A673 (cell line): ENCODE data around the gene ENTPD8. TPM values are rescaled to one million over a fixed set of nuclear protein-coding genes. Genes with fewer than 3 reads are reported as not detected.

Source experiments
- BruUV-seq: library from RNA; stranded (reverse); fragments of 400-500 nt; replicated peaks from 2 replicates; lab custom pipeline; 2021; lab: Mats Ljungman, UMichigan
- CTCF ChIA-PET: fragments of 300-600 bp; sonication (Branson Sonifier 250); formaldehyde crosslinking; loops from one replicate; lab custom pipeline; 2022; ENCODE audit warnings: antibody characterized with exemption; lab: Charles Lee
- POLR2A ChIA-PET: fragments of 300-600 bp; sonication (Branson Sonifier 250); formaldehyde crosslinking; loops from one replicate; lab custom pipeline; 2022; ENCODE audit warnings: antibody characterized with exemption; ENCODE audit not compliant: low non-redundant PET; lab: Charles Lee
- DNase-seq: peaks from one replicate; pipeline ENCODE4 v3.0.0-alpha.2; 2015; ENCODE audit warnings: low spot score
- H3K27ac ChIP-seq: fragments of 200-600 bp; sonication (generic); 2 replicates; pipeline ENCODE4 v1.5.1; 2016; ENCODE audit warnings: mixed run types, low read depth, mild to moderate bottlenecking, mixed read lengths, antibody characterized with exemption, low read length; ENCODE audit not compliant: poor library complexity, severe bottlenecking
- H3K27me3 ChIP-seq: fragments of 200-600 bp; sonication (generic); replicated peaks from 2 replicates; pipeline ENCODE4 v1.6.1; 2017; ENCODE audit warnings: mixed run types, low read depth, mild to moderate bottlenecking, mixed read lengths, antibody characterized with exemption, low read length; ENCODE audit not compliant: insufficient read depth, poor library complexity
- H3K36me3 ChIP-seq: fragments of 200-600 bp; sonication (generic); 2 replicates; pipeline ENCODE4 v1.6.1; 2016; ENCODE audit warnings: mixed run types, mild to moderate bottlenecking, mixed read lengths, antibody characterized with exemption, low read length; ENCODE audit not compliant: insufficient read depth, poor library complexity, severe bottlenecking
- H3K4me1 ChIP-seq: fragments of 200-600 bp; sonication (generic); 2 replicates; pipeline ENCODE4 v1.6.1; 2017; ENCODE audit warnings: mixed run types, mild to moderate bottlenecking, mixed read lengths, antibody characterized with exemption, low read length; ENCODE audit not compliant: insufficient read depth, poor library complexity, severe bottlenecking
- H3K4me3 ChIP-seq: fragments of 200-600 bp; sonication (generic); 2 replicates; pipeline ENCODE4 v1.5.1; 2016; ENCODE audit warnings: low read depth, mixed run types, mild to moderate bottlenecking, mixed read lengths, low read length; ENCODE audit not compliant: poor library complexity, severe bottlenecking
- H3K9me3 ChIP-seq: fragments of 200-600 bp; sonication (generic); 2 replicates; pipeline ENCODE4 v1.6.1; 2016; ENCODE audit warnings: mixed run types, low read depth, mild to moderate bottlenecking, mixed read lengths, antibody characterized with exemption, low read length; ENCODE audit not compliant: poor library complexity, severe bottlenecking
- CTCF ChIP-seq: fragments of 300-800, 200-600 bp; sonication (generic); conservative IDR thresholded peaks from 2 replicates; pipeline ENCODE4 v1.5.1; 2017; ENCODE audit warnings: low read depth, mild to moderate bottlenecking, antibody characterized with exemption, low read length, moderate library complexity, mixed read lengths
- EZH2 ChIP-seq: fragments of 200-600 bp; sonication (generic); IDR thresholded peaks from 2 replicates; pipeline ENCODE4 v1.6.1; 2017; ENCODE audit warnings: borderline replicate concordance, low read depth, mild to moderate bottlenecking, mixed read lengths, antibody characterized with exemption, low read length; ENCODE audit not compliant: poor library complexity, severe bottlenecking
- intact Hi-C: fragments of 100-400 bp; cut with micrococcal nuclease; formaldehyde crosslinking; loops from one replicate; pipeline ENCODE4 v1.10.0; 2022; ENCODE audit not compliant: unreplicated experiment
- total RNA-seq: library from RNA; stranded (reverse); gene quantifications from 2 replicates; pipeline ENCODE4 v1.2.3, GENCODE V29; 2021

The ENTPD8 gene
- total RNA-seq, 1 experiment from 2014 or later = not detected

DNA sequence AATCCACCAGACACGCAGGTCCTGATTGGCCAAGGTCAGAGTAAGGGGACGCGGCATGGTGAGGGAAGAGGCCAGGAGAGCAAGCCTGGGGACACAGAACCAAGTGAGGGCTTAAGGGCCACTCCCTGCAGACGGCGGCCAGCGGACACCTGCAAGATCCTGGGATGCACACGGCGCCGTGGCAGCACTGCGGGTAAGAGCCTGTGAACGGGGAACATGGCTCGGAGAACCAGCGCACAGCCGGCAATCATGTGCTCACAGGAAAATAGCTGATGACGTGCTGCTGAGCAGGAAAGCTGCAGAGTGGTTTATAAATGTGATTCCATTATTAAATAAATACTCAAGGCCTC is 45.0 kb upstream of the ENTPD8 start:
- BruUV-seq = no TSS peak
- DNase-seq = no peak
- no peaks in the 10 kb centered on the region for H3K4me1 ChIP-seq
- intact Hi-C loops = no loop called here
- ChIA-PET CTCF (no interaction called here), POLR2A (no interaction called here)
- TF ChIP-seq CTCF (no peak), EZH2 (no peak)
- no peak overlapping the region for H3K4me3 ChIP-seq
- H3K36me3 ChIP-seq = no peaks in the 10 kb centered on the region
- no peaks in the 10 kb centered on the region for H3K9me3 ChIP-seq
- no peaks in the 10 kb centered on the region for H3K27me3 ChIP-seq
- H3K27ac ChIP-seq = no peak overlapping the region

- Histone ChIP-seq H3K27ac (no peak overlapping the region), H3K27me3 (no peaks in the 10 kb centered on the region), H3K4me3 (no peak overlapping the region), H3K4me1 (no peaks in the 10 kb centered on the region), H3K9me3 (no peaks in the 10 kb centered on the region), H3K36me3 (no peaks in the 10 kb centered on the region)
- no peak for DNase-seq
- BruUV-seq = no TSS peak
- TF ChIP-seq EZH2 (no peak), CTCF (no peak)
- ChIA-PET POLR2A (no interaction called here), CTCF (no interaction called here)
- intact Hi-C loops = no loop called here
These were observed 44.4 kb upstream of the ENTPD8 start for GRCh38 chr9:137485343-137486140.

DNA sequence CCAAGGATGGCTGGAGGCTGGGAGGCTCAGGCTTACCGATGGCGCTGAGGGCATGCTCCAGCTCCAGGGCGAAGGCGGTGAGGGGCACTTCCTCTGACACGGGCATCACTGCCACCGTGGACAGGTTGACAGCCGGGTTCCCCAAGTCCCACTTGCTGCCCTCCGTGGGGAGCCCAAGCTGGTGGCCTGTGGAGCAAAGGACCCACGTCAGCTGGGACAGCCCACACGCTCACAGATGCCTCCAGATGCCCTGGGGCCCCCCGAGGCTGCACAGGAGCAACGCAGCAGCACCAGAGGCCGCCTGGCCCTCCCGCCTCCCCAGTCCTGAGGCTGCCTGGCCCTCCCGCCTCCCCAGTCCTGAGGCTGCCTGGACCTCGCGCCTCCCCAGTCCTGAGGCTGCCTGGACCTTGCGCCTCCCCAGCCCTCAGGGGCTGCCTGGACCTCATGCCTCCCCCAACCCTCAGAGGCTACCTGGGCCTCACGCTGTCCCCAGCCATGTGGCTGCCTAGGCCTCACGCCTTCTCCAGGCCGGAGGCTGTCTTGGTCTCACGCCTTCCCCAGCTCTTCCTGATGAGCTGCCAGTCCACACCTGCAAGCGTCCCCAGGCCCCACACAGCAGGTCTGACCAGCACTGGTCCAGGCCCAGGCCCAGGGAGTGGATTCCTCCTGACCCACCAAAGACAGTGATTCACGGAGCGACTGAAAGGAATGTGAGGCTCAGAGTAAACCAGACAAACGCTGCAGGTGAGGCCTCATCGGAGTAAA is 43.6 kb upstream of the ENTPD8 start:
- CTCF ChIA-PET = no interaction called here
- Histone ChIP-seq H3K9me3 (no peaks in the 10 kb centered on the region), H3K4me3 (no peak overlapping the region), H3K4me1 (no peaks in the 10 kb centered on the region), H3K36me3 (no peaks in the 10 kb centered on the region), H3K27ac (no peak overlapping the region), H3K27me3 (no peaks in the 10 kb centered on the region)
- no TSS peak for BruUV-seq
- POLR2A ChIA-PET = no interaction called here
- DNase-seq = no peak
- no peak for TF ChIP-seq EZH2
- no peak for TF ChIP-seq CTCF
- intact Hi-C loops = no loop called here
